Body of pancreas (tissue), 4 donors: ENCODE measurements around the gene TNIK. TPM values are rescaled to one million over a fixed set of nuclear protein-coding genes. Genes with fewer than 3 reads are reported as not detected.

Source experiments
- ATAC-seq: fragments of 150-250 bp; one replicate; pipeline ENCODE4 v1.9.1; 2016
- DNase-seq, 4 donors: peaks; one replicate each; pipeline ENCODE4 v3.0.0-alpha.2; 2019
- H3K27ac ChIP-seq, 4 donors: fragments of 200-600 bp; sonication (generic); 1 replicate in 3 of 4; 2 replicates in 1 of 4; pipeline versions ENCODE4 v1.5.1 to v1.6.1; 2016 to 2019; ENCODE audit warnings: mild to moderate bottlenecking in 1 of 4, mixed read lengths in 1 of 4, moderate library complexity in 1 of 4
- H3K27me3 ChIP-seq, 2 donors: fragments of 200-600 bp; sonication (generic); one replicate each; pipeline ENCODE4 v1.6.0; 2016; ENCODE audit warnings: mild to moderate bottlenecking in 1 of 2
- H3K36me3 ChIP-seq, 2 donors: fragments of 200-600 bp; sonication (generic); replicated peaks in 1 of 2; 2 replicates each; pipeline ENCODE4 v1.5.1; 2016; ENCODE audit warnings: low read depth in 2 of 2; ENCODE audit not compliant: insufficient read depth in 1 of 2
- H3K4me1 ChIP-seq: fragments of 200-600 bp; sonication (generic); one replicate; pipeline ENCODE4 v1.6.0; 2016
- H3K4me3 ChIP-seq, 2 donors: fragments of 200-600 bp; sonication (generic); 1 replicate in 1 of 2; 2 replicates in 1 of 2; pipeline ENCODE4 v1.5.1; 2016 to 2019
- H3K9me3 ChIP-seq, 3 donors: fragments of 200-600 bp; sonication (generic); 1 replicate in 2 of 3; 2 replicates in 1 of 3; pipeline ENCODE4 v1.5.1; 2016
- CTCF ChIP-seq, 7 experiments: fragments of 450-650 bp in 4 of 7; fragments of 200-600 bp in 3 of 7; sonication (generic) in 3 of 7; IDR thresholded peaks; one replicate each; pipeline ENCODE4 v1.5.1; 2016 to 2019; ENCODE audit warnings: antibody characterized with exemption in 7 of 7
- POLR2A ChIP-seq, 3 donors: fragments of 450-650 bp; IDR thresholded peaks; one replicate each; pipeline ENCODE4 v1.6.1; 2016; ENCODE audit warnings: antibody characterized with exemption in 3 of 3, mild to moderate bottlenecking in 2 of 3
- WGBS, 2 donors: methylation state at CpG; one replicate each; pipeline ENCODE4 v1.1.5; 2017; 5-methylcytosine and 5-hydroxymethylcytosine counted together
- intact Hi-C: fragments of 100-400 bp; cut with DNase I; formaldehyde crosslinking; loops from one replicate; pipeline ENCODE4 v1.15.1; 2023
- total RNA-seq, 2 donors: library from RNA; depleted of rRNA; stranded (reverse); fragments of >200 nt; gene quantifications; one replicate each; pipeline ENCODE4 v1.1.0, GENCODE V29; 2016

Gene TNIK
- total RNA-seq, 2 donors from 2014 or later = 7.6 to 9.6 TPM

- Histone ChIP-seq H3K9me3 (no peaks in the 10 kb centered on the region), H3K4me3 (no peak overlapping the region), H3K36me3 (no peaks in the 10 kb centered on the region), H3K4me1 (peaks cover 10% of the 10 kb centered on the region), H3K27me3 (no peaks in the 10 kb centered on the region), H3K27ac (no peak overlapping the region)
- intact Hi-C loops = loop anchor here (10.0 kb wide), 2 partner anchors 279 to 379 kb away; partner anchors contain the start of gene TNIK
- WGBS, 2 donors = 57 to 77% methylated on average over 1 of the region's 1 CpG
- ATAC-seq = no peak
- DNase-seq = no peak
- TF ChIP-seq POLR2A (IDR thresholded peaks at IDR 0.05) = no peak
- TF ChIP-seq CTCF (IDR thresholded peaks at IDR 0.05) = no peak
Observed at GRCh38 chr3:171185959-171186358, 274.2 kb downstream of the TNIK start.

- Histone ChIP-seq H3K4me3 (no peak overlapping the region), H3K27ac (no peak overlapping the region), H3K4me1 (peaks cover 10% of the 10 kb centered on the region), H3K9me3 (no peaks in the 10 kb centered on the region), H3K27me3 (no peaks in the 10 kb centered on the region), H3K36me3 (no peaks in the 10 kb centered on the region)
- intact Hi-C loops = loop anchor here (10.0 kb wide), 2 partner anchors 280 to 380 kb away; partner anchors contain the start of gene TNIK
- WGBS, 2 donors = 71 to 81% methylated on average over 6 of the region's 6 CpGs
- DNase-seq (no peak), ATAC-seq (no peak)
- TF ChIP-seq CTCF (IDR thresholded peaks at IDR 0.05) (no peak), POLR2A (IDR thresholded peaks at IDR 0.05) (no peak)
Observed at GRCh38 chr3:171184372-171184771, 275.8 kb downstream of the TNIK start.

GRCh38 chr3:171183042-171183441 lies 277.2 kb downstream of the TNIK start:
- H3K27ac ChIP-seq = no peak overlapping the region
- DNase-seq (peak; percentile 16 to 43 (median 36)), ATAC-seq (peak; percentile 48)
- TF ChIP-seq POLR2A (IDR thresholded peaks at IDR 0.05) (no peak), CTCF (IDR thresholded peaks at IDR 0.05) (peak in 4 of 7 experiments; percentile 19 to 57 (median 49))
- H3K9me3 ChIP-seq = no peaks in the 10 kb centered on the region
- no peak overlapping the region for H3K4me3 ChIP-seq
- H3K27me3 ChIP-seq = no peaks in the 10 kb centered on the region
- no peaks in the 10 kb centered on the region for H3K36me3 ChIP-seq
- intact Hi-C loops = loop anchor here (10.0 kb wide), 2 partner anchors 282 to 382 kb away; partner anchors contain the start of gene TNIK
- peaks cover 10% of the 10 kb centered on the region for H3K4me1 ChIP-seq
- 26 to 30% methylated on average over 4 of the region's 4 CpGs for WGBS, 2 donors

- 71 to 77% methylated on average over 4 of the region's 4 CpGs for whole genome bisulfite sequencing, 2 donors
- ATAC-seq (no peak), DNase-seq (no peak)
- no peak for TF ChIP-seq CTCF (IDR thresholded peaks at IDR 0.05)
- TF ChIP-seq POLR2A (IDR thresholded peaks at IDR 0.05) = no peak
- H3K9me3 ChIP-seq = no peaks in the 10 kb centered on the region
- H3K27me3 ChIP-seq = no peaks in the 10 kb centered on the region
- no peak overlapping the region for H3K4me3 ChIP-seq
- H3K4me1 ChIP-seq = peaks cover 3% of the 10 kb centered on the region
- H3K27ac ChIP-seq = no peak overlapping the region
- intact Hi-C loops = loop anchor here (10.0 kb wide), 2 partner anchors 283 to 383 kb away; partner anchors contain the start of gene TNIK
- no peaks in the 10 kb centered on the region for H3K36me3 ChIP-seq
Observed at GRCh38 chr3:171181907-171182690, 278.1 kb downstream of the TNIK start.
